GM12878 (cell line): ENCODE data around the gene PRKG1. TPM values are rescaled to one million over a fixed set of nuclear protein-coding genes. Genes with fewer than 3 reads are reported as not detected.

Experiments used
- ATAC-seq: fragments of 200-7000 bp; cut with Tn5 transposase; 3 replicates; pipeline ENCODE4 v1.9.1; 2020; ENCODE audit warnings: mild to moderate bottlenecking, moderate library complexity
- BruUV-seq: library from RNA; stranded (reverse); fragments of 400-500 nt; replicated peaks from 2 replicates; lab custom pipeline; 2021; lab: Mats Ljungman, UMichigan
- CTCF ChIA-PET: fragments of 300-600 bp; sonication (Branson Sonifier 250); formaldehyde crosslinking; extraction: SDS; loops from one replicate; lab custom pipeline; 2021; ENCODE audit warnings: inconsistent platforms; lab: Yijun Ruan, JAX
- POLR2A ChIA-PET: fragments of 350-600 bp; formaldehyde crosslinking; extraction: SDS; loops from one replicate; lab custom pipeline; 2021; ENCODE audit warnings: inconsistent platforms; lab: Charles Lee
- RAD21 ChIA-PET: fragments of 300-600 bp; sonication (Branson Sonifier 250); formaldehyde crosslinking; loops from one replicate; lab custom pipeline; 2023; ENCODE audit warnings: antibody characterized with exemption; ENCODE audit not compliant: unreplicated experiment; lab: Charles Lee
- SMC1A ChIA-PET: fragments of 300-600 bp; sonication (Branson Sonifier 250); formaldehyde crosslinking; loops from one replicate; lab custom pipeline; 2023; ENCODE audit not compliant: unreplicated experiment, uncharacterized antibody; lab: Charles Lee
- DNase-seq: peaks from one replicate; pipeline ENCODE4 v3.0.0-alpha.2; 2011; ENCODE audit warnings: low read depth, low spot score
- FAIRE-seq: peaks from 3 replicates; lab custom pipeline; 2011; peaks lifted over from hg19 to GRCh38; lab: Jason Lieb, UNC
- H2AFZ ChIP-seq: 2 replicates; pipeline ENCODE4 v1.6.0; 2011; ENCODE audit warnings: low read depth, low read length, control low read depth; ENCODE audit not compliant: control insufficient read depth
- H3K27ac ChIP-seq: 2 replicates; pipeline ENCODE4 v1.5.1; 2011; ENCODE audit warnings: control low read depth; ENCODE audit not compliant: control insufficient read depth, insufficient read depth
- H3K27me3 ChIP-seq, 2 experiments: replicated peaks in 1 of 2; 2 replicates each; pipeline versions ENCODE4 v1.6.0 to v1.6.1; 2011; ENCODE audit warnings: low read length in 1 of 2; ENCODE audit not compliant: control insufficient read depth in 2 of 2, insufficient read depth in 2 of 2
- H3K36me3 ChIP-seq, 2 experiments: 2 replicates each; pipeline ENCODE4 v1.5.1; 2011; ENCODE audit warnings: low read length in 1 of 2; ENCODE audit not compliant: control insufficient read depth in 2 of 2, insufficient read depth in 2 of 2
- H3K4me1 ChIP-seq: 2 replicates; pipeline ENCODE4 v1.6.1; 2011; ENCODE audit warnings: mild to moderate bottlenecking, low read length, moderate library complexity, mixed read lengths; ENCODE audit not compliant: control insufficient read depth, insufficient read depth
- H3K4me2 ChIP-seq: 2 replicates; pipeline ENCODE4 v1.6.0; 2011; ENCODE audit warnings: control low read depth; ENCODE audit not compliant: control insufficient read depth, insufficient read depth
- H3K4me3 ChIP-seq: fragments of 200-600 bp; sonication (generic); 2 replicates; pipeline ENCODE4 v1.5.1; 2016
- H3K79me2 ChIP-seq: 2 replicates; pipeline ENCODE4 v1.6.0; 2011; ENCODE audit warnings: low read length; ENCODE audit not compliant: control insufficient read depth, insufficient read depth
- H3K9ac ChIP-seq: 2 replicates; pipeline ENCODE4 v1.8.0; 2011; ENCODE audit warnings: low read length, control low read depth, mixed read lengths; ENCODE audit not compliant: control insufficient read depth, insufficient read depth
- H3K9me3 ChIP-seq: replicated peaks from 3 replicates; pipeline ENCODE4 v1.5.1; 2011; ENCODE audit warnings: mild to moderate bottlenecking, low read length; ENCODE audit not compliant: control insufficient read depth, insufficient read depth
- H4K20me1 ChIP-seq: 2 replicates; pipeline ENCODE4 v1.6.0; 2011; ENCODE audit not compliant: control insufficient read depth, insufficient read depth
- ATF7 ChIP-seq: fragments of 450-650 bp; IDR thresholded peaks from 2 replicates; pipeline ENCODE4 v1.6.1; 2016; ENCODE audit warnings: low read depth, mild to moderate bottlenecking
- BCL11A ChIP-seq: IDR thresholded peaks from 2 replicates; pipeline ENCODE4 v1.6.1; 2011; ENCODE audit warnings: low read depth, low read length
- EED ChIP-seq: sonication (generic); IDR thresholded peaks from 2 replicates; pipeline ENCODE4 v1.6.1; 2016; ENCODE audit warnings: antibody characterized with exemption, low read depth
- IKZF1 ChIP-seq: fragments of 450-650 bp; conservative IDR thresholded peaks from 2 replicates; pipeline ENCODE4 v1.6.1; 2017; ENCODE audit warnings: antibody characterized with exemption, mild to moderate bottlenecking
- IKZF2 ChIP-seq, 2 experiments: fragments of 450-650 bp; IDR thresholded peaks; 2 replicates each; pipeline ENCODE4 v1.6.1; 2017; ENCODE audit warnings: mild to moderate bottlenecking in 2 of 2, moderate library complexity in 2 of 2
- JUNB ChIP-seq: IDR thresholded peaks from 2 replicates; pipeline ENCODE4 v1.6.1; 2016; ENCODE audit warnings: antibody characterized with exemption, mild to moderate bottlenecking
- MEF2B ChIP-seq: fragments of 450-650 bp; IDR thresholded peaks from 2 replicates; pipeline ENCODE4 v1.6.1; 2018; ENCODE audit warnings: mild to moderate bottlenecking, moderate library complexity; ENCODE audit not compliant: partially characterized antibody, poor library complexity, severe bottlenecking
- NFIC ChIP-seq: IDR thresholded peaks from 2 replicates; pipeline ENCODE4 v1.6.1; 2012; ENCODE audit warnings: low read depth, mild to moderate bottlenecking, inconsistent platforms, low read length, moderate library complexity
- PBX3 ChIP-seq: IDR thresholded peaks from 2 replicates; pipeline ENCODE4 v1.6.1; 2011; ENCODE audit warnings: mild to moderate bottlenecking, low read depth, low read length, moderate library complexity; ENCODE audit not compliant: insufficient replicate concordance
- RELB ChIP-seq: fragments of 450-650 bp; IDR thresholded peaks from 2 replicates; pipeline ENCODE4 v1.6.1; 2017; ENCODE audit warnings: low read depth, mild to moderate bottlenecking, moderate library complexity
- RUNX3 ChIP-seq: IDR thresholded peaks from 2 replicates; pipeline ENCODE4 v1.6.1; 2012; ENCODE audit warnings: low read length, inconsistent platforms
- SKIL ChIP-seq: fragments of 450-650 bp; IDR thresholded peaks from 2 replicates; pipeline ENCODE4 v1.6.1; 2017; ENCODE audit warnings: mild to moderate bottlenecking, low read depth, inconsistent platforms; ENCODE audit not compliant: poor library complexity, severe bottlenecking
- SRF ChIP-seq, 2 experiments: IDR thresholded peaks; 2 replicates each; pipeline ENCODE4 v1.6.1; 2011; ENCODE audit warnings: low read depth in 2 of 2, low read length in 2 of 2, mild to moderate bottlenecking in 1 of 2, moderate library complexity in 1 of 2
- WGBS: methylation state at CpG from one replicate; pipeline ENCODE4 v1.1.6; 2016; ENCODE audit warnings: low lambda C conversion rate; ENCODE audit not compliant: insufficient replicate concordance, insufficient coverage; ENCODE audit errors: missing lambda C conversion rate; 5-methylcytosine and 5-hydroxymethylcytosine counted together
- in situ Hi-C: fragments of 300-500 bp; cut with MboI; formaldehyde crosslinking; loops from 9 replicates; pipeline ENCODE4 v1.14.3; 2018; ENCODE audit warnings: mixed read lengths
- intact Hi-C: fragments of 100-400 bp; cut with micrococcal nuclease; formaldehyde crosslinking; loops from one replicate; pipeline ENCODE4 v1.14.2; 2022; ENCODE audit not compliant: unreplicated experiment
- polyA plus RNA-seq, 11 experiments: library from polyadenylated mRNA; depleted of rRNA in 4 of 11; unstranded in 6 of 11; stranded (reverse) in 5 of 11; fragments of >200 nt; fragmentation: Nextera tagmentation in 4 of 11; fragmentation: Illumina TruSeq in 1 of 11; extraction: Ambion mirVana in 4 of 11; extraction: Trizol in 1 of 11; gene quantifications; 1 replicate in 1 of 11; 2 replicates in 10 of 11; pipeline versions ENCODE4 v1.2.1 to v1.2.3, GENCODE V29; 2011 to 2016; ENCODE audit warnings: inconsistent platforms in 2 of 11, missing spikeins in 2 of 11, low read depth in 1 of 11
- total RNA-seq, 4 experiments: library from RNA; depleted of rRNA in 3 of 4; stranded (reverse); fragments of >200 nt in 3 of 4; fragmentation: Illumina TruSeq in 1 of 4; extraction: Trizol in 1 of 4; gene quantifications; 2 replicates each; pipeline versions ENCODE4 v1.2.1 to v1.2.3, GENCODE V29; 2013 to 2021
- TF ChIP-seq, protein P1 (sequence below): IDR thresholded peaks from 2 replicates; pipeline ENCODE4 v1.6.1; 2012; ENCODE audit warnings: low read length, inconsistent platforms

The PRKG1 gene
- total and polyA plus RNA-seq, 10 of the 15 experiments (the other 5 are each of a cell fraction or from before 2014, with no cell fraction given): 0.04 to 0.05 TPM; not detected in 8

GRCh38 chr10:51879238-51879637 is 805.0 kb downstream of the PRKG1 start:
- CTCF ChIA-PET: interaction anchor here (1.0 to 1.1 kb wide), 2 partner anchors 11 to 40 kb away, joined by 3 to 4 read pairs; no protein-coding TSS in a partner anchor
- intact Hi-C loops: no loop called here

More at GRCh38 chr10:51879238-51879637, 805.0 kb downstream of the PRKG1 start:
- RAD21 ChIA-PET: interaction anchor here (0.5 to 1.5 kb wide), 4 partner anchors 9 to 81 kb away, joined by 3 to 4 read pairs (median 4); no protein-coding TSS in a partner anchor
- peak overlapping the region; percentile 61 for H2AFZ ChIP-seq
- DNase-seq: peak; percentile 52
- no peaks in the 10 kb centered on the region; the same call in 1 of the 2 replicates for H3K4me1 ChIP-seq
- TF ChIP-seq, protein P1, sequence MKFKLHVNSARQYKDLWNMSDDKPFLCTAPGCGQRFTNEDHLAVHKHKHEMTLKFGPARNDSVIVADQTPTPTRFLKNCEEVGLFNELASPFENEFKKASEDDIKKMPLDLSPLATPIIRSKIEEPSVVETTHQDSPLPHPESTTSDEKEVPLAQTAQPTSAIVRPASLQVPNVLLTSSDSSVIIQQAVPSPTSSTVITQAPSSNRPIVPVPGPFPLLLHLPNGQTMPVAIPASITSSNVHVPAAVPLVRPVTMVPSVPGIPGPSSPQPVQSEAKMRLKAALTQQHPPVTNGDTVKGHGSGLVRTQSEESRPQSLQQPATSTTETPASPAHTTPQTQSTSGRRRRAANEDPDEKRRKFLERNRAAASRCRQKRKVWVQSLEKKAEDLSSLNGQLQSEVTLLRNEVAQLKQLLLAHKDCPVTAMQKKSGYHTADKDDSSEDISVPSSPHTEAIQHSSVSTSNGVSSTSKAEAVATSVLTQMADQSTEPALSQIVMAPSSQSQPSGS: peak; percentile 20; the same call in 1 of the 2 replicates
- TF ChIP-seq SRF (IDR thresholded peaks at IDR 0.05; ENCODE audit: low read depth in 2 of 2, low read length in 2 of 2): no peak
- peak; percentile 25 for TF ChIP-seq SKIL
- TF ChIP-seq JUNB: peak; percentile 32
- peak; percentile 37 to 41; a peak in 2 of 4 replicates for TF ChIP-seq IKZF2 (IDR thresholded peaks at IDR 0.05)
- TF ChIP-seq RELB: peak; percentile 60; the same call in 1 of the 2 replicates
- peak; percentile 58 for TF ChIP-seq NFIC
- TF ChIP-seq BCL11A: no peak
- TF ChIP-seq MEF2B: peak; percentile 81
- TF ChIP-seq RUNX3: peak; percentile 43; the same call in 1 of the 2 replicates
- TF ChIP-seq IKZF1: peak; percentile 18; the same call in 1 of the 2 replicates
- no peak for TF ChIP-seq PBX3
- 0 out of 2 replicates have a peak, but pooled peaks have one; percentile 21 for TF ChIP-seq ATF7
- TF ChIP-seq EED: no peak
- H3K27me3 ChIP-seq: no peaks in the 10 kb centered on the region
- no peaks in the 10 kb centered on the region for H4K20me1 ChIP-seq
- BruUV-seq: no TSS peak
- H3K36me3 ChIP-seq: no peaks in the 10 kb centered on the region
- H3K4me2 ChIP-seq: no peak overlapping the region
- H3K9ac ChIP-seq: no peak overlapping the region
- 0% methylated on average over 1 of the region's 1 CpG for WGBS
- no peaks in the 10 kb centered on the region for H3K9me3 ChIP-seq
- in situ Hi-C loops: no loop called here
- H3K27ac ChIP-seq: no peak overlapping the region
- peak; percentile 92 for ATAC-seq
- SMC1A ChIA-PET: interaction anchor here (1.1 to 1.4 kb wide), 3 partner anchors 14 to 261 kb away, joined by 3 to 4 read pairs (median 3); no protein-coding TSS in a partner anchor
- POLR2A ChIA-PET: no interaction called here
- FAIRE-seq: no peak
- H3K4me3 ChIP-seq: no peak overlapping the region
- H3K79me2 ChIP-seq: no peaks in the 10 kb centered on the region
